H1 (cell line): ENCODE results near the gene GPS1. TPM values are rescaled to one million over a fixed set of nuclear protein-coding genes. Genes with fewer than 3 reads are reported as not detected.

Experiments
- CTCF ChIA-PET: fragments of 300-600 bp; sonication (Branson Sonifier 250); formaldehyde crosslinking; loops from one replicate; lab custom pipeline; 2021; ENCODE audit not compliant: partially characterized antibody; lab: Charles Lee
- POLR2A ChIA-PET: fragments of 300-600 bp; sonication (Branson Sonifier 250); formaldehyde crosslinking; loops from one replicate; lab custom pipeline; 2021; ENCODE audit warnings: inconsistent platforms; ENCODE audit not compliant: partially characterized antibody; lab: Charles Lee
- DNase-seq, 2 experiments: peaks; one replicate each; pipeline versions ENCODE4 v3.0.0 to v3.0.0-alpha.2; 2010 to 2022; ENCODE audit warnings: low spot score in 2 of 2, low read depth in 1 of 2, mixed read lengths in 1 of 2
- FAIRE-seq: peaks from 2 replicates; lab custom pipeline; 2011; peaks lifted over from hg19 to GRCh38; lab: Jason Lieb, UNC
- H2AFZ ChIP-seq: 2 replicates; pipeline ENCODE4 v1.8.1; 2012; ENCODE audit warnings: low read length, inconsistent platforms
- H2AK5ac ChIP-seq: 2 replicates; pipeline ENCODE4 v1.6.1; 2013; ENCODE audit warnings: low read depth, low read length
- H2BK120ac ChIP-seq: replicated peaks from 2 replicates; pipeline ENCODE3; 2013; ENCODE audit warnings: low read depth, low read length, inconsistent platforms
- H2BK12ac ChIP-seq: 2 replicates; pipeline ENCODE4 v1.6.1; 2013; ENCODE audit warnings: low read depth, low read length
- H2BK15ac ChIP-seq: 2 replicates; pipeline ENCODE4 v1.6.1; 2013; ENCODE audit warnings: low read length
- H2BK20ac ChIP-seq: 2 replicates; pipeline ENCODE4 v1.6.1; 2013; ENCODE audit warnings: low read length
- H2BK5ac ChIP-seq: 2 replicates; pipeline ENCODE4 v1.6.1; 2013; ENCODE audit warnings: low read depth, low read length
- H3K14ac ChIP-seq: 2 replicates; pipeline ENCODE4 v1.6.1; 2013; ENCODE audit warnings: inconsistent platforms; ENCODE audit not compliant: insufficient read length
- H3K18ac ChIP-seq: 2 replicates; pipeline ENCODE4 v1.6.1; 2013; ENCODE audit warnings: low read length; ENCODE audit errors: extremely low read depth
- H3K23ac ChIP-seq: 2 replicates; pipeline ENCODE4 v1.6.1; 2013; ENCODE audit warnings: inconsistent platforms; ENCODE audit not compliant: insufficient read length
- H3K23me2 ChIP-seq: 2 replicates; pipeline ENCODE4 v1.6.1; 2013; ENCODE audit warnings: low read depth, low read length
- H3K27ac ChIP-seq: 2 replicates; pipeline ENCODE4 v1.6.1; 2011; ENCODE audit warnings: low read depth, low read length, inconsistent platforms
- H3K27me3 ChIP-seq, 4 experiments: replicated peaks in 1 of 4; 1 replicate in 1 of 4; 2 replicates in 3 of 4; pipeline versions ENCODE4 v1.6.1 to v1.8.1; 2011 to 2013; ENCODE audit warnings: low read length in 3 of 4, mild to moderate bottlenecking in 3 of 4, inconsistent platforms in 2 of 4, mixed read lengths in 2 of 4, moderate library complexity in 1 of 4; ENCODE audit not compliant: control insufficient read depth in 3 of 4, insufficient read depth in 3 of 4; ENCODE audit errors: extremely low read depth in 1 of 4
- H3K36me3 ChIP-seq, 4 experiments: 2 replicates each; pipeline versions ENCODE4 v1.6.1 to v1.8.1; 2011 to 2013; ENCODE audit warnings: mild to moderate bottlenecking in 4 of 4, low read length in 3 of 4, moderate library complexity in 2 of 4, control low read depth in 1 of 4, inconsistent platforms in 1 of 4; ENCODE audit not compliant: insufficient read depth in 4 of 4, control insufficient read depth in 2 of 4
- H3K4ac ChIP-seq: replicated peaks from 2 replicates; pipeline ENCODE3; 2013; ENCODE audit warnings: low read length, low read depth, mixed read lengths, inconsistent platforms; ENCODE audit not compliant: insufficient read length
- H3K4me1 ChIP-seq, 4 experiments: replicated peaks in 1 of 4; 1 replicate in 1 of 4; 2 replicates in 3 of 4; pipeline versions ENCODE4 v1.6.1 to v1.8.1; 2011 to 2013; ENCODE audit warnings: low read length in 3 of 4, inconsistent platforms in 2 of 4, mixed read lengths in 1 of 4; ENCODE audit not compliant: insufficient read depth in 4 of 4, control insufficient read depth in 3 of 4
- H3K4me2 ChIP-seq, 2 experiments: 2 replicates each; pipeline versions ENCODE4 v1.6.1 to v1.8.1; 2011 to 2013; ENCODE audit warnings: low read depth in 2 of 2, low read length in 2 of 2, control low read depth in 1 of 2, inconsistent platforms in 1 of 2, mild to moderate bottlenecking in 1 of 2; ENCODE audit not compliant: insufficient read depth in 1 of 2
- H3K4me3 ChIP-seq, 4 experiments: fragments of 200-600, 300-600 bp in 1 of 4; sonication (generic), shearing (Covaris generic), sonication (Bioruptor Twin) in 1 of 4; 2 replicates each; pipeline versions ENCODE4 v1.5.1 to v1.8.1; 2011 to 2016; ENCODE audit warnings: low read length in 4 of 4, low read depth in 3 of 4, control low read depth in 2 of 4, inconsistent platforms in 2 of 4, mild to moderate bottlenecking in 2 of 4, mixed read lengths in 1 of 4, moderate library complexity in 1 of 4; ENCODE audit not compliant: insufficient read depth in 2 of 4; ENCODE audit errors: extremely low read depth in 1 of 4
- H3K56ac ChIP-seq: replicated peaks from 2 replicates; pipeline ENCODE3; 2013; ENCODE audit warnings: low read depth, mild to moderate bottlenecking, mixed read lengths, low read length, inconsistent platforms; ENCODE audit not compliant: insufficient read length
- H3K79me1 ChIP-seq: 2 replicates; pipeline ENCODE4 v1.6.1; 2013; ENCODE audit warnings: low read depth, low read length, control low read depth
- H3K79me2 ChIP-seq, 2 experiments: 2 replicates each; pipeline versions ENCODE4 v1.6.1 to v1.8.1; 2012 to 2013; ENCODE audit warnings: low read length in 2 of 2, mild to moderate bottlenecking in 2 of 2, inconsistent platforms in 1 of 2; ENCODE audit not compliant: insufficient read depth in 2 of 2, control insufficient read depth in 1 of 2
- H3K9ac ChIP-seq, 4 experiments: replicated peaks in 1 of 4; 1 replicate in 1 of 4; 2 replicates in 3 of 4; pipeline versions ENCODE4 v1.6.1 to v1.8.1; 2011 to 2013; ENCODE audit warnings: low read depth in 3 of 4, low read length in 3 of 4, control low read depth in 2 of 4, mild to moderate bottlenecking in 2 of 4, moderate library complexity in 2 of 4, inconsistent platforms in 1 of 4; ENCODE audit errors: extremely low read depth in 1 of 4
- H3K9me3 ChIP-seq, 2 experiments: 2 replicates each; pipeline versions ENCODE4 v1.6.1 to v1.8.1; 2012 to 2013; ENCODE audit warnings: mild to moderate bottlenecking in 2 of 2, moderate library complexity in 2 of 2, control low read depth in 1 of 2, inconsistent platforms in 1 of 2, low read depth in 1 of 2, low read length in 1 of 2, mixed read lengths in 1 of 2; ENCODE audit not compliant: insufficient read depth in 2 of 2
- H4K20me1 ChIP-seq, 2 experiments: replicated peaks in 1 of 2; 2 replicates each; pipeline versions ENCODE3 to v1.8.1; 2011 to 2013; ENCODE audit warnings: inconsistent platforms in 2 of 2, low read length in 2 of 2, mild to moderate bottlenecking in 1 of 2; ENCODE audit not compliant: insufficient read depth in 2 of 2, control insufficient read depth in 1 of 2
- H4K5ac ChIP-seq: 2 replicates; pipeline ENCODE4 v1.6.1; 2013; ENCODE audit warnings: low read length, low read depth, mixed read lengths, inconsistent platforms; ENCODE audit not compliant: insufficient read length
- H4K8ac ChIP-seq: 2 replicates; pipeline ENCODE4 v1.8.0; 2013; ENCODE audit warnings: mild to moderate bottlenecking, moderate library complexity, low read length, inconsistent platforms; ENCODE audit not compliant: insufficient read depth; ENCODE audit errors: extremely low read depth
- H4K91ac ChIP-seq: replicated peaks from 2 replicates; pipeline ENCODE3; 2013; ENCODE audit warnings: low read length, mixed read lengths, inconsistent platforms; ENCODE audit not compliant: insufficient read length
- WGBS, 2 experiments: shearing (Covaris generic) in 1 of 2; methylation state at CpG; one replicate each; pipeline versions ENCODE4 v1.1.6 to v1.1.7; 2013 to 2015; ENCODE audit warnings: low lambda C conversion rate in 2 of 2, mixed read lengths in 2 of 2, inconsistent platforms in 1 of 2, low coverage in 1 of 2, missing lambda C conversion rate in 1 of 2; ENCODE audit not compliant: insufficient replicate concordance in 2 of 2, insufficient coverage in 1 of 2, insufficient read length in 1 of 2; ENCODE audit errors: extremely low coverage in 1 of 2, missing lambda C conversion rate in 1 of 2; 5-methylcytosine and 5-hydroxymethylcytosine counted together
- polyA plus RNA-seq, 7 experiments: library from polyadenylated mRNA; depleted of rRNA in 3 of 7; stranded (reverse) in 5 of 7; unstranded in 2 of 7; fragments of >200 nt in 5 of 7; fragments of 200-250 nt in 2 of 7; gene quantifications; 1 replicate in 5 of 7; 2 replicates in 1 of 7; 4 replicates in 1 of 7; pipeline versions ENCODE4 v1.2.1 to v1.2.3, GENCODE V29; 2011 to 2013; ENCODE audit warnings: missing spikeins in 2 of 7, mixed read lengths in 2 of 7
- total RNA-seq: library from RNA; stranded (reverse); fragmentation: NEBNext Ultra II Directional; extraction: Animal tissue kit (Norgen Biotek cat#: 25700); gene quantifications from 2 replicates; pipeline ENCODE4 v1.2.1, GENCODE V29; 2021

Gene GPS1
- total and polyA plus RNA-seq, 2 of the 8 experiments (the other 6 are each of a cell fraction or from before 2014, with no cell fraction given), result 153 to 277 TPM

DNA sequence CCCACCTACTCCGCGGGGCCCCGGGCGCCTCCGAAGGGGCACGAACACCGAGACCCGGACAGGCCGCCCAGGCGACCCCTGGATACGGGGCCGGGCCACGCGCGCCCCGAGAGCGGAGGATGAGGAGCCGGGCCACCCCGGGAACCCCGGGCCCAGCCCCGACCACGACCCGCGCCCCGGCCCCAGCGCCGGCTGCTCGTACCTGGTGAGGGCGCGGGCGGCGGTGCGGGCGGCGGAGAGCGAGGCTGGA is 46.1 kb downstream of the GPS1 start:
- Histone ChIP-seq H3K27me3 (no peaks in the 10 kb centered on the region), H3K14ac (no peak overlapping the region), H3K56ac (peak overlapping the region; percentile 82), H3K4ac (no peak overlapping the region), H3K4me1 (peaks cover 0 to 43% (median 34%) of the 10 kb centered on the region in 4 experiments; a peak in 6 of 7 replicates), H4K20me1 (peaks cover 6 to 33% of the 10 kb centered on the region in 2 experiments), H3K23ac (no peak overlapping the region), H2BK15ac (no peak overlapping the region), H3K79me1 (peaks cover 13% of the 10 kb centered on the region), H4K8ac (no peak overlapping the region), H4K91ac (no peak overlapping the region), H2BK120ac (no peak overlapping the region), H2BK5ac (peak overlapping the region; percentile 52; the same call in 1 of the 2 replicates), H4K5ac (peak overlapping the region; percentile 53), H3K23me2 (peaks cover 14% of the 10 kb centered on the region; the same call in 1 of the 2 replicates), H3K27ac (no peak overlapping the region; the same call in 1 of the 2 replicates), H2AFZ (no peak overlapping the region), H3K4me2 (peak overlapping the region; percentile 80 to 85), H2BK20ac (no peak overlapping the region), H3K9me3 (no peaks in the 10 kb centered on the region), H2BK12ac (no peak overlapping the region), H3K9ac (peak overlapping the region; percentile 33 to 77 (median 68); a peak in 6 of 7 replicates), H3K36me3 (peaks cover 23 to 32% (median 29%) of the 10 kb centered on the region in 4 experiments; a peak in 7 of 8 replicates), H3K79me2 (peaks cover 15 to 47% of the 10 kb centered on the region in 2 experiments; a peak in 3 of 4 replicates), H2AK5ac (no peak overlapping the region), H3K4me3 (peak overlapping the region; percentile 62 to 94 (median 78)), H3K18ac (peak overlapping the region; percentile 48)
- WGBS, 2 experiments, result 5% methylated on average over 17 of the region's 36 CpGs; no CpG with 5 or more reads in 1 of the 2 experiments
- CTCF ChIA-PET, result interaction anchor here (1.2 to 1.4 kb wide), 3 partner anchors 16 to 31 kb away, joined by 3 to 5 read pairs (median 4); partner anchors contain the start of gene DUS1L
- DNase-seq (no peak), FAIRE-seq (no peak)
- POLR2A ChIA-PET, result interaction anchor here (0.8 to 4.2 kb wide), 23 partner anchors 9 to 344 kb away, joined by 3 to 21 read pairs (median 5); partner anchors contain the start of genes CENPX, DCXR, DUS1L and LRRC45
